ENCODE results near the gene HEMGN. TPM values are rescaled to one million over a fixed set of nuclear protein-coding genes. Genes with fewer than 3 reads are reported as not detected.
A peak's percentile ranks its signal among the peaks of the same experiment; 100 is the strongest.

The HEMGN gene
- total RNA-seq, 2 experiments from 2014 or later = 1.2 to 1.4 TPM

GRCh38 chr9:97911970-97912369 lies 26.0 kb downstream of the HEMGN start:
- CTCF ChIA-PET = interaction anchor here (3.5 to 7.1 kb wide), 2 partner anchors 10 to 12 kb away, joined by 32 to 77 read pairs; partner anchors contain the start of gene TRMO
- no peaks in the 10 kb centered on the region for H3K27me3 Mint-ChIP-seq
- ATAC-seq (no peak), DNase-seq (no peak)
- no peaks in the 10 kb centered on the region for H3K9me3 Mint-ChIP-seq
- peak overlapping the region; percentile 32 for H3K27ac Mint-ChIP-seq
- peaks cover 56% of the 10 kb centered on the region for H3K36me3 Mint-ChIP-seq (ENCODE audit: low read depth)
- peaks cover 50% of the 10 kb centered on the region for H3K4me1 Mint-ChIP-seq (ENCODE audit: low read depth)
- TF ChIP-seq, protein P1, sequence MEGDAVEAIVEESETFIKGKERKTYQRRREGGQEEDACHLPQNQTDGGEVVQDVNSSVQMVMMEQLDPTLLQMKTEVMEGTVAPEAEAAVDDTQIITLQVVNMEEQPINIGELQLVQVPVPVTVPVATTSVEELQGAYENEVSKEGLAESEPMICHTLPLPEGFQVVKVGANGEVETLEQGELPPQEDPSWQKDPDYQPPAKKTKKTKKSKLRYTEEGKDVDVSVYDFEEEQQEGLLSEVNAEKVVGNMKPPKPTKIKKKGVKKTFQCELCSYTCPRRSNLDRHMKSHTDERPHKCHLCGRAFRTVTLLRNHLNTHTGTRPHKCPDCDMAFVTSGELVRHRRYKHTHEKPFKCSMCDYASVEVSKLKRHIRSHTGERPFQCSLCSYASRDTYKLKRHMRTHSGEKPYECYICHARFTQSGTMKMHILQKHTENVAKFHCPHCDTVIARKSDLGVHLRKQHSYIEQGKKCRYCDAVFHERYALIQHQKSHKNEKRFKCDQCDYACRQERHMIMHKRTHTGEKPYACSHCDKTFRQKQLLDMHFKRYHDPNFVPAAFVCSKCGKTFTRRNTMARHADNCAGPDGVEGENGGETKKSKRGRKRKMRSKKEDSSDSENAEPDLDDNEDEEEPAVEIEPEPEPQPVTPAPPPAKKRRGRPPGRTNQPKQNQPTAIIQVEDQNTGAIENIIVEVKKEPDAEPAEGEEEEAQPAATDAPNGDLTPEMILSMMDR (IDR thresholded peaks at IDR 0.05) = no peak
- intact Hi-C loops (cut with micrococcal nuclease) = no loop called here
- POLR2A ChIA-PET = interaction anchor here (8.8 kb wide), 1 partner anchor 9 kb away, joined by 86 read pairs; the partner anchor contains the start of gene TRMO
- H3K4me3 Mint-ChIP-seq = no peak overlapping the region

DNA sequence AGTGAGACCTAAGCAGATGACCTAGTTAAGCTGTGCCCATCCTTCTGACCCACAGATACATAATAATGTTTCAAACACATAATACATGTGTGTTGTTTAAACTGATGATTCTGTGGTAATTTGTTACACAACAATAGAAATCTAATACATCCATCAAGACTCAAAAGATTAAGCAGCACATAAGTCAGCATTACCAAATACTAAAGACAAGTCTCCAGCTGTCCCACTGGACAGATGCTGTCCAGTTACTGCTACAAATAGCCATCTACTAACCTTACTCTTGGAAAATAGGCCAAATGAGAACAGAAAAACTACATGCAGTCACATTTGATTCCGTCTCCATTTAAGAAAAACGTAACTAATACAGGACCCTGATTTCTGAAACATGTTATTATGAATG lies 26.4 kb downstream of the HEMGN start:
- Mint-ChIP-seq H3K27me3 (no peaks in the 10 kb centered on the region), H3K9me3 (no peaks in the 10 kb centered on the region), H3K27ac (peak overlapping the region; percentile 32), H3K4me1 (ENCODE audit: low read depth) (peaks cover 51% of the 10 kb centered on the region), H3K4me3 (no peak overlapping the region), H3K36me3 (ENCODE audit: low read depth) (peaks cover 54% of the 10 kb centered on the region)
- ChIA-PET POLR2A (interaction anchor here (8.8 kb wide), 1 partner anchor 10 kb away, joined by 86 read pairs; the partner anchor contains the start of gene TRMO), CTCF (interaction anchor here (3.5 to 7.1 kb wide), 2 partner anchors 10 to 11 kb away, joined by 32 to 77 read pairs; partner anchors contain the start of gene TRMO)
- ATAC-seq = no peak
- TF ChIP-seq, protein P1 (IDR thresholded peaks at IDR 0.05) = no peak
- intact Hi-C loops (cut with micrococcal nuclease) = no loop called here
- no peak for DNase-seq

GRCh38 chr9:97910357-97910756 lies 27.6 kb downstream of the HEMGN start:
- ATAC-seq (no peak), DNase-seq (no peak)
- no peaks in the 10 kb centered on the region for H3K9me3 Mint-ChIP-seq
- TF ChIP-seq, protein P1 (IDR thresholded peaks at IDR 0.05) = no peak
- H3K27me3 Mint-ChIP-seq = no peaks in the 10 kb centered on the region
- H3K4me3 Mint-ChIP-seq = no peak overlapping the region
- H3K4me1 Mint-ChIP-seq (ENCODE audit: low read depth) = peaks cover 56% of the 10 kb centered on the region
- peaks cover 54% of the 10 kb centered on the region for H3K36me3 Mint-ChIP-seq (ENCODE audit: low read depth)
- ChIA-PET POLR2A (interaction anchor here (0.7 to 8.8 kb wide), 3 partner anchors 11 to 1597 kb away, joined by 3 to 86 read pairs (median 3); partner anchors contain the start of gene TRMO), CTCF (interaction anchor here (0.7 to 7.1 kb wide), 6 partner anchors 10 to 1437 kb away, joined by 3 to 77 read pairs (median 4); partner anchors contain the start of gene TRMO)
- H3K27ac Mint-ChIP-seq = peak overlapping the region; percentile 74
- intact Hi-C loops (cut with micrococcal nuclease) = no loop called here

GRCh38 chr9:97908705-97909104 lies 29.3 kb downstream of the HEMGN start:
- H3K4me3 Mint-ChIP-seq = no peak overlapping the region
- H3K27ac Mint-ChIP-seq = peak overlapping the region; percentile 83
- TF ChIP-seq, protein P1 (IDR thresholded peaks at IDR 0.05) = no peak
- H3K36me3 Mint-ChIP-seq (ENCODE audit: low read depth) = peaks cover 51% of the 10 kb centered on the region
- no peak for DNase-seq
- no peaks in the 10 kb centered on the region for H3K27me3 Mint-ChIP-seq
- POLR2A ChIA-PET = interaction anchor here (0.7 to 8.8 kb wide), 5 partner anchors 9 to 73 kb away, joined by 3 to 86 read pairs (median 3); partner anchors contain the start of gene TRMO
- H3K9me3 Mint-ChIP-seq = no peaks in the 10 kb centered on the region
- intact Hi-C loops (cut with micrococcal nuclease) = no loop called here
- peaks cover 64% of the 10 kb centered on the region for H3K4me1 Mint-ChIP-seq (ENCODE audit: low read depth)
- CTCF ChIA-PET = interaction anchor here (0.8 to 7.1 kb wide), 2 partner anchors 8 to 19 kb away, joined by 5 to 77 read pairs; no protein-coding TSS in a partner anchor
- no peak for ATAC-seq

DNA sequence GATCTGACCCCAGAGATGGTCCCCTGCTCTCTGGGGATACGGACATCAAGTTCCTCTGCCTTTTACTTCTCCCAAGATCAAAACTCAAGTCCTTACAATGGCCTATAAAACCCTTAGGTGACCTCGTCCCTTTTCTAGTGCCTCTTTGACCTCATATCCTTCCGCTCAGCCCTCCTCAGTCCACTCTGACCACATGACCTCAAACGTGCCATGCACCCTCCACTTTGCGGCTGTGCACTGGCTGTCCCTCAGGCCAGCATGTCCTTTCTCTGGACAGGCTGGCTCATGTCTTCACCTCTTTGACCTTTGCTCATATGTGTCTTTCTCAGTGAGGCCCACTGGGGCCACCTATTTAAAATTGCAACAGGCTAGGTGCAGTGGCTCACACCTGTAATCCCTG lies 30.3 kb downstream of the HEMGN start:
- DNase-seq = no peak
- ChIA-PET POLR2A (interaction anchor here (1.5 to 8.8 kb wide), 3 partner anchors 10 to 17 kb away, joined by 3 to 86 read pairs (median 9); partner anchors contain the start of gene TRMO), CTCF (interaction anchor here (1.5 to 3.7 kb wide), 2 partner anchors 8 to 14 kb away, joined by 4 to 27 read pairs; partner anchors contain the start of gene TRMO)
- intact Hi-C loops (cut with micrococcal nuclease) = no loop called here
- Mint-ChIP-seq H3K4me3 (no peak overlapping the region), H3K9me3 (no peaks in the 10 kb centered on the region), H3K27ac (peak overlapping the region; percentile 98), H3K27me3 (no peaks in the 10 kb centered on the region), H3K36me3 (ENCODE audit: low read depth) (peaks cover 49% of the 10 kb centered on the region), H3K4me1 (ENCODE audit: low read depth) (peaks cover 71% of the 10 kb centered on the region)
- ATAC-seq = no peak
- TF ChIP-seq, protein P1 (IDR thresholded peaks at IDR 0.05) = no peak
